ENCODE measurements around the gene COX7A2L.
A peak's percentile ranks its signal among the peaks of the same experiment; 100 is the strongest.
"Not testable (repeated sequence)": the region's sequence is repeated elsewhere in the genome, so short reads cannot be mapped to it uniquely, and the experiment has no call there.

Gene COX7A2L

GRCh38 chr2:42366411-42366810 lies 5.4 kb upstream of the COX7A2L start:
- DNase-seq: no peak

GRCh38 chr2:42364658-42365057 lies 3.6 kb upstream of the COX7A2L start:
- DNase-seq: no peak

DNA sequence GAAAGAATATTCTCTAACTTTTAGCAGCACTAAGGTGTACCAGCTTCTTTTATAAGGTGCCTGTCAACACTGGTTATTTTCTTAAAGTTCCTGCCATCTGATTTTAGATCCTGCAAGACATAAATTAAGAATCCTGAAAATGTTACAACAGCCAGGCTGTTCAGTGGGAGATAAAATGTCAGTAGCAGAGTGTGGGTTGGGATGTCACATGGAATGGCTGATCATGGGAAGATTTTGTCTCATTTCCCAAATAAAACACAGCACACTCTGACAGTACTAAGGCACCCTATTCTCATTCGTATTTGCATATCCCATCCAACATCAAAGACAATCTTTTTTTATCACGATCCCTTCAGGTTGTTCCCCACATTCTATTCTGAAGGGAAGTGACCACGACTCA lies 2.4 kb upstream of the COX7A2L start:
- no peak for DNase-seq

DNA sequence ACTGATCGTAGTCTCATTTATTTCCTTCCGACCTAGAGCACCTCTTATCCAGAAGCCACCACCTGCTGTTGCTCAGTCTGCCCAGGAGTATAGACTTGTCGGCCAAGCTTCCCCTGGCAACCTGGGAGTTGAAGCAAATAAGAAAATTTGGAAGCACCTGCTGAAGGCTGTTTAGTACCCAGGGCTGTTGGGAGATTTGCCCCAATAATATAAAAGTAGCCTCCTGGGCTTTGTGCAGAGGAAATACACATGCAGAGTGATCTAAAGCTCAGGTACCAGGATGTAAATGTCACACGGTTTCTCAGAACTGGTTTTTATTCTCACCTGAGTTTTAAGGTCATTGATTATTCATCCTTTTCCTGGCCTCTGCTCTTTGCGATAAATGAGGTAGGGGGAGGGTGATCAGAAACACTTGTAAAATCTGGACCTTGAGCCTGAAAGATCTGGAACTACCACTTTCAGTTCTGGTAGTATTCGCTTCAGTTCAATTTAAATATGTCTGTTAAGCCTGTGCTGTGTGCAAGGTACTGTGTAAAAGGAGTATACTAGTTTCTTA lies 789 bp upstream of the COX7A2L start:
- no peak for DNase-seq

GRCh38 chr2:42360493-42360889 lies 526 bp downstream of the COX7A2L start:
- peak in 1 of 2 experiments; percentile 22 for DNase-seq

GRCh38 chr2:42359965-42360483 lies 993 bp downstream of the COX7A2L start:
- DNase-seq: no peak

DNA sequence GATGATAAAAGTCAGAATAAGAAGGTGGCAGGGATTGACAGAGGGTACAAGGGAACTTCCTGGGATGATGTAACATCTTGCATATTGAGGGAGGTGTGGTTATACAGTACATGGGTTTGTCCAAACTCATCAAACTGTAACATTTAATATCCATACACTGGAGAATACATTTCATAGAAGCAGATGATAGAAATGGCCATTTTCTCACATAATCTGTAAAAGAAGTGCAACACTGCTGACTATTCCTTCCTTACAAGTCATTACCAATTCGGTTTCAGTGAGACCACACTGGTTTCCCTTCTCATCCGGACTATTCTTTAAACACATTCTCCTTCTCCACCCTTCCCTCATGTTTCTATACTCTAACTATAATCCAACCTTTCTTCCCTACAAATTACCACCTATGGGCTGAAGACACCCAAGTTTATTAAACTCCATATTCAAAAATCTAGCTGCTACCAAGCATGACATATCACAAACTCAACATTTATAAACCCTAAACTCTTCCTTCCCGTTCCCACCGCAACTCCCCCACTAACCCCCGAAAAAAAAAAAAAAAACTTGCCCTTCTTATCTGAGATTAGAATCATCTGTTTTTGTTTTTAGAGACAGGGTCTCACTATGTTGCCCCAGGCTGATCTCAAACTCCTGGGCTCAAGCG lies 1.6 kb downstream of the COX7A2L start:
- no peak for DNase-seq

DNA sequence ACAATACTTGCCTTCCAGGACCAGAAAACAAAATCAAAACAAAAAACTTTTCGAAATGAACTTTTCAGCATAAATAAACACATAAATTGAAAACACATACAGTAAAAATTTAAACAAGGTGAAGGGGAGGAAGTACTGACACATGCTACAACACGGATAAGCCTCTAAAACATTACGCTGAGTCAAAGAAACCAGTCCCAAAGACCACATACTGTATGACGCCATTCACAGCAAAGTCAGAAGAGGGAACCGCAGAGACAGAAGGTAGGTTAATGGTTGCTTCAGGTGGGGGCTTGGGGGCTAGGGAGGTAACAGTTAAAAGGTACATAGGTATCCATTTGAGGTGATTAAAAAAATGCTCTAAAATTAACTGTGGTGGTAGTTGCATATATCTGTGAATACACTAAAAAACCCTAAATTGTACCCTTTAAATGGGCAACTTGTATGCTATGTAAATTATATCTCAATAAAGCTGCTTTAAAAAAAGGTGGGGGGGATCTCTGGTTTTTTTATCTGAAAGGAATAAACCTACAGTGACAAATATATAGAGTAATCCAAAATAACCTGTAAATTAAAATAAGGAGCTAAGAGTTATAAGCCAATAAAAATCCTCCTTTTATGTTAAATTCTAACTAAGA lies 7.1 kb downstream of the COX7A2L start:
- DNase-seq: no peak

- no peak for DNase-seq
These were observed 9.2 kb downstream of the COX7A2L start for GRCh38 chr2:42351864-42352263.

- no peak for DNase-seq
These were observed 10.5 kb downstream of the COX7A2L start for GRCh38 chr2:42350434-42351063.

GRCh38 chr2:42348113-42348805 lies 12.8 kb downstream of the COX7A2L start:
- no peak for DNase-seq

DNA sequence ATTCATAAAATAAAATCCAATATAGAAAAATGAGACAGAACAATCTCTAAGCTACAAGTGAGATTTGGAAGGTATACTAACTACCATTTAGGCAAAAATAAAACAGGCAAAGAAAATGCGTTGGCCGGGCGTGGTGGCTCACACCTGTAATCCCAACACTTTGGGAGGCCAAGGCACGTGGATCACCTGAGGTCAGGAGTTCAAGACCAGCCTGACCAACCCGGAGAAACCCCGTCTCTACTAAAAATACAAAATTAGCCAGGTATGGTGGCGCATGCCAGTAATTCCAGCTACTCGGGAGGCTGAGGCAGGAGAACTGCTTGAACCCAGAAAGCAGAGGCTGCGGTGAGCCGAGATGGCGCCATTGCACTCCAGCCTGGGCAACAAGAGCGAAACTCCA lies 13.5 kb downstream of the COX7A2L start:
- not testable (repeated sequence) for DNase-seq

DNA sequence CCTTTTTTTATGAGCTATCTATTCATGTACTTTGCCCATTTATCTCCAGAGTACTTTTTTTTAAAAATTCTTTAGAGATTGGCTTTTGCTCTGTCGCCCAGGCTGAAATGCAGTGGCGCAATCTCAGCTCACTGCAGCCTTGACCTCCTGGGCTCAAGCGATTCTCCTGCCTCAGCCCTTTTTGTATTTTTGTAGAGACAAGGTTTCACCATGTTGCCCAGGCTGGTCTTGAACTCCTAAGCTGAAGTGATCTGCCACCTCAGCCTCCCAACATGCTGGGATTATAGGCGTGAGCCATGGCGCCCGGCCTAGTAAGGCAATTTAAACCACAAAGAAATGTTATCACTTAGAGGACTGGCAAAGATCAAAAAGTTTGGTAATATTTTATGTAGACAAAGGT lies 14.2 kb downstream of the COX7A2L start:
- not testable (repeated sequence) for DNase-seq

DNA sequence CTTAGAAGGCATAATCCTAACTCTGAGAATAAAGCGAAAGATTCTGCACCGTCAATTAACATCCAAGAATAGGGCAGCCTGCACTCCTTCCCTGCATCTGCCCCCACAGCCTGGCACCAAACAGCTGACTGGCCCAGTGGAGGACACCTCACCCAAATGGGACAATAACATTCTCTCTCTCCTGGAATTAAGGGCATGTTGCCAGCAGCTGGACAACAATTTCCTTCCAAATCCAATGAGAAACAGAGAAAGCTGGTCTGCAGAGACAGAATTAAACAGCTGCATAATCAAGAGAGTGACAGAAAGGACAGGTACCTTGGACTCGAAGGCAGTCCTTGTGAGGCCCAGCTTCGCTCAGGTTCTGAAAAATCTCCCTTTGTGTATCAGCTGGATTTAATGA lies 15.0 kb downstream of the COX7A2L start:
- DNase-seq: no peak

GRCh38 chr2:42342795-42343241 lies 18.2 kb downstream of the COX7A2L start:
- DNase-seq: no peak

DNA sequence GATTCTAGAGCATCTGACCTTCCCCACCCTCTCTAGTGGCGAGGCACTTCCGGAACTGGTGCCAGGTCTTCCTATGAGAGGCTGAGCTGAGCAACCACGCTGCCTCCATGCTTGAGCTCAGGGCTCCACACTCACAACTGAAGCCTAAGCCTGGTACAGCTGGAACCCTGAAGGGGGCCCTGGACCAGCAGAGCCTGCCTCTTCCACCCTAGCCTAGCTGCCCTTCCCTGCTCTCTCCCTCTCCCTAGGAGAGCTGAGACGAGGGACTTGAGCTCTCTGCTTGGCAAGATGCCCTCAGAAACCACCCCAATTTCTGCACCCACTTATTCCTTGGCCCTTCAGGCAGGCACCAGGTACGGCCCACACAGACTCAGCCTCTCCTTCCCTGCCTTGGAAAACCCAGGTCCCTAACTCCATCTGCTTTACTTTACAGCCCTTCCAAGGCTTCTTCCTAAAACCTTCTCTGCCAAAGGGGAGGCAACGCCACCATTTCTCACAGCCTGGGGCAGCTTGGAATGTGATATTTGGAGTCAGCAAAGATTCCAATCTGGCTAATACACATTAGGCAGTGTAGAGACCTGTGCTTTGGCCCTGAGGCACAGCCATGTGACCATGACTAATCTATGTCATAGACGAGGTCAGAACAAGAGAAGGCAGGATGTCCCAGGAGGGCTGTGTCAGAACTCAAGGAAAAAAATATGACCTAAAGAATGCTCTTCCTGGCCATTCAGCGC lies 18.8 kb downstream of the COX7A2L start:
- no peak for DNase-seq

DNA sequence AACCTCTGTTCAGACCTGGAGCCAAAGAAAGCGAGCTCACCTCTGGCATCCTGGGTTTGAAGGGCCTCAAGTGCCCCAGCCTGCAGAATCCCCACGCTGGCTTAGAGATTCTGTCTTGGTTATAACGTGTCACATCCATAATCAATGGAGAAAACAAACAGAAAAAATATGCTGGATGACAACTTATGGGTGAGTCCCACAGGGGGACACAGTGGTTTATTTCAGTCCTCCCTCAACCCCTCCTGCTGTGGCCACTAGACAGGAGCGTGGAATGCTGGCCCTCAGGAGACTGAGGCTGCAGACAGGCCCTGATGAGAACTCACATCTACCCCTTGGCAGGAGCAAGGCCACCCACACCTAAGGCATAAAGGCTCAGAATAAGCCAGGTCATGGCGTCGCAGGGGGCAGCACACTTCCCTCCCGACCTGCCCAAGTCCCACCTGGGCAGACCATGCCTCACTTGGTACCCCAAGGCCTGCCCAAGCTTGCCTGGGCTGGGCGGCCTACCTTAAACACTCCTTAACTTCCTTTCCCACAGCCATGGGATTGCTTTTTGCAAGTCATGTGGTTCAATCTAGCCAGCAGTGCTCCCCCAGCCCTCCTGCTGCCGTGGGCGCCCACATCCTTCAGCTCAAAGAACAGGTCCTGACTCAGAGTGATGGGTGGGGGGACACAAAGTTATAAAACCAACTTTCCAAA lies 19.9 kb downstream of the COX7A2L start:
- no peak for DNase-seq

DNA sequence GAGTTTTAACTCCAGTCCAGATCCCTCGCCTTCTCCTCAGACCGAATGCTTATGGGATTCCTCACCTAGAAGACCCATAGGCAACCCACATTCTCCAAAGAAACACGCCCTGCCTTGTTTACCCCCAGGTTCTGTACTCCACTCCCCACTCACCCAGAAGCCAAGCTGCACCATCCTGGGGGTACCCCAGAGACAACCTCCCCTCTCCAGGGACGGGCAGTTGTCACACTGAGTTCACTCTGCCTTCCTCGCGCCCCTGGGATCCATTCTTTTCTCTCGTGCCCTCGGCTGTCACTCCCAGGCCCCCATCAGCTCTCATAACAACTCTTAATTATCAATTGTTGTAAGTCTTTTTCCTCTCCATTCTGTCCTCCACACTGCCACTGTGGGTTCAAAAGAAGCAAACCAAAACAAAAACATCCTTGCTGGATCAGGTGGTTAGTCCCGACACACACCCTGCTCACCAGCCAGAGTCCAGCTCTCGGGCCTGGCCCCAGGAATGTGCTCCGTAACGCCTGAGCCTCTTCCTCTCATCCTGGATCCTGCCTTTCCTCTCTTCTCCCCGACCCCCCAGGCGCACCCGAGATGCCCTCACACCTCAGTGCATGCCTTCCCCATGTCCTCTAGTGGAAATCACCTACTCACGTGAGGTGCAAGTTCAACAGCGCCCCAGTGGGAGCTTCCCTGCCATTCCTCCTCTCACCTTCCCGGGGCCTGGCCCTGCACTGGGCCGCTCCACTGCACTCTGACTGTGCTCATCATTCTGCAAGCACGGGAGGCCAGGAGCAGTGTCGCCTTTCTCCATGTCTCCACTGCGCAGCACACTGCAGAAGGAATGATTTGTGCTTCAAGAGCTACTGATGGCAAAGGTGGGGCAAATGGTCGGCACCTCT lies 20.7 kb downstream of the COX7A2L start:
- no peak for DNase-seq

DNA sequence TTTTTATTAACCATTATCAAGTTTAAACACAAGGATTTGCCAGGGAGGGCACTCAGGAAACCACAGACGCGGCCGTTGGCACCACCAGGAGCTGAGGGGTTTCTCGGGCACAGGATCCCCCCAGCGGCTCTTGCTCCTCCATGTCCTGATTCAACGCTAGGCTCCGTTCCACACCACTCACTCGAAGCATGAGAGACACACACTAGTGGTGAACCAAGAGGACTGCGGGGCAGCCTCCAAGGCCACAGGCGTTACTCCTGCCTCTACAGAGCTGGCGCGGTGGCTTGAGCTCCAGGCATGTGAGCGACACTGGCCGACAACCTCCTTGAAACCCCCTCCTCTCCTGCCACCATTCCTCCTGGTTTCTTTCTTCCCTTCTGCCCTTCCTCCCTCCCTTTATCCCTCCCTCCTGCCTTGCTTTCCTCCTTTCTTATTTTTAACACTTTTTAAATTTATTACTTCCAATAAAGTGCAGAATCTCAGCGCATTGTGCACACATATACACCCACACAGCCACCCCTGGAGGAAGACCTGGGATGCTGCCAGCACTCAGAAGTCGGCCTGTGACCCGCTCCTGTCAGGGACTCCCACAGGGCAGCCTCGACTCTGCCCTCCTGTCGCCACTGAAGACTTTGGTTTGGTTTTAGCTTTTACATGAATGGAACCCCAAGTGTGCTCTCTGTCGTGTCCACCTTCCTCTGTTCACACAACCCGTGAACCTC lies 21.7 kb downstream of the COX7A2L start:
- DNase-seq: no peak

All from NCI-H2081 (cell line).